OCI-LY1 (cell line): Measurements from ENCODE around the gene GTF2A2.

ENCODE experiments used
- H2AFZ ChIP-seq: fragments of 200-600 bp; sonication (generic), shearing (Covaris generic); 2 replicates; pipeline ENCODE4 v1.6.0; 2014; ENCODE audit warnings: antibody characterized with exemption, mild to moderate bottlenecking, low read length
- H3F3A ChIP-seq: fragments of 200-600 bp; sonication (generic), shearing (Covaris generic); 2 replicates; pipeline ENCODE4 v1.6.0; 2014; ENCODE audit warnings: mild to moderate bottlenecking, antibody characterized with exemption, low read length, moderate library complexity; ENCODE audit not compliant: insufficient read depth
- H3K27ac ChIP-seq: fragments of 200-600 bp; sonication (generic); 2 replicates; pipeline ENCODE4 v1.5.1; 2014; ENCODE audit warnings: low read length, mixed run types, mild to moderate bottlenecking, low read depth; ENCODE audit not compliant: poor library complexity, severe bottlenecking
- H3K27me3 ChIP-seq: fragments of 200-600 bp; sonication (generic); 2 replicates; pipeline ENCODE4 v1.6.0; 2014; ENCODE audit warnings: antibody characterized with exemption, mild to moderate bottlenecking, low read length, moderate library complexity; ENCODE audit not compliant: insufficient read depth
- H3K36me3 ChIP-seq: fragments of 200-600 bp; sonication (generic); 2 replicates; pipeline ENCODE4 v1.6.1; 2014; ENCODE audit warnings: mild to moderate bottlenecking, antibody characterized with exemption, low read length, moderate library complexity, mixed read lengths; ENCODE audit not compliant: insufficient read depth
- H3K4me1 ChIP-seq: fragments of 200-600 bp; sonication (generic); 2 replicates; pipeline ENCODE4 v1.5.1; 2014; ENCODE audit warnings: mild to moderate bottlenecking, low read length, moderate library complexity; ENCODE audit not compliant: insufficient read depth, severe bottlenecking
- H3K4me2 ChIP-seq: fragments of 200-600 bp; sonication (generic), shearing (Covaris generic); 2 replicates; pipeline ENCODE4 v1.6.1; 2014; ENCODE audit warnings: low read length
- H3K4me3 ChIP-seq: fragments of 200-600 bp; sonication (generic); 2 replicates; pipeline ENCODE4 v1.5.1; 2014; ENCODE audit warnings: low read length, low read depth, mild to moderate bottlenecking, mixed read lengths; ENCODE audit not compliant: poor library complexity, severe bottlenecking
- H3K79me2 ChIP-seq: fragments of 200-600 bp; shearing (Covaris generic); 2 replicates; pipeline ENCODE4 v1.6.1; 2016; ENCODE audit warnings: mixed run types, low read length, mixed read lengths; ENCODE audit not compliant: insufficient read depth
- H3K9ac ChIP-seq: fragments of 200-600 bp; sonication (generic), shearing (Covaris generic); 2 replicates; pipeline ENCODE4 v1.6.1; 2014; ENCODE audit warnings: mild to moderate bottlenecking, low read length, mixed read lengths
- H3K9me2 ChIP-seq: fragments of 200-600 bp; sonication (generic), shearing (Covaris generic); 2 replicates; pipeline ENCODE4 v1.6.1; 2014; ENCODE audit warnings: low read depth, mild to moderate bottlenecking, low read length, mixed read lengths
- H3K9me3 ChIP-seq: fragments of 200-600 bp; shearing (Covaris generic); 2 replicates; pipeline ENCODE4 v1.6.1; 2014; ENCODE audit warnings: low read length, mixed read lengths
- H4K20me1 ChIP-seq: fragments of 200-600 bp; sonication (generic), shearing (Covaris generic); 2 replicates; pipeline ENCODE4 v1.6.0; 2016; ENCODE audit warnings: mild to moderate bottlenecking, low read length; ENCODE audit not compliant: insufficient read depth
- CTCF ChIP-seq: fragments of 200-600 bp; sonication (generic), shearing (Covaris generic); IDR thresholded peaks from 2 replicates; pipeline ENCODE4 v1.5.1; 2017; ENCODE audit warnings: mild to moderate bottlenecking, antibody characterized with exemption, low read length, moderate library complexity, mixed read lengths
- EZH2 ChIP-seq: fragments of 200-600 bp; sonication (generic), shearing (Covaris generic); IDR thresholded peaks from 2 replicates; pipeline ENCODE4 v1.8.0; 2017; ENCODE audit warnings: borderline replicate concordance, mixed run types, mild to moderate bottlenecking, antibody characterized with exemption, low read length, moderate library complexity, mixed read lengths

The GTF2A2 gene

GRCh38 chr15:59688782-59689625, 31.7 kb upstream of the GTF2A2 start, which contains the start of gene BNIP2:
BNIP2 (minus strand) TSS chr15:59689320; CDS start chr15:59682457, 6,863 bp downstream.
- Histone ChIP-seq H3K4me1 (peaks cover 36% of the 10 kb centered on the region), H3F3A (peaks cover 6% of the 10 kb centered on the region; the same call in 1 of the 2 replicates), H3K4me3 (peak within 1 kb of the TSS; percentile 90), H3K9me2 (no peaks in the 10 kb centered on the region), H3K36me3 (peaks cover 28% of the 10 kb centered on the region), H3K9ac (peak within 1 kb of the TSS; percentile 89), H4K20me1 (no peaks in the 10 kb centered on the region), H3K27ac (peak within 1 kb of the TSS; percentile 82), H3K27me3 (no peaks in the 10 kb centered on the region), H2AFZ (0 out of 2 replicates have a peak within 1 kb of the TSS, but pooled peaks have one; percentile 59), H3K9me3 (no peaks in the 10 kb centered on the region), H3K79me2 (peaks cover 47% of the 10 kb centered on the region), H3K4me2 (peak within 1 kb of the TSS; percentile 90)
- TF ChIP-seq EZH2, result no peak
- no peak for TF ChIP-seq CTCF

GRCh38 chr15:59688423-59688781, 31.1 kb upstream of the GTF2A2 start:
- Histone ChIP-seq H3K4me3 (peak overlapping the region; percentile 90), H3K9me2 (no peaks in the 10 kb centered on the region), H3K4me2 (peak overlapping the region; percentile 90), H3K9ac (peak overlapping the region; percentile 89), H3K27me3 (no peaks in the 10 kb centered on the region), H3K9me3 (no peaks in the 10 kb centered on the region), H3K79me2 (peaks cover 53% of the 10 kb centered on the region), H3K36me3 (peaks cover 33% of the 10 kb centered on the region), H2AFZ (no peak overlapping the region), H3K4me1 (peaks cover 36% of the 10 kb centered on the region), H3F3A (peaks cover 6% of the 10 kb centered on the region; the same call in 1 of the 2 replicates), H4K20me1 (no peaks in the 10 kb centered on the region), H3K27ac (peak overlapping the region; percentile 82)
- no peak for TF ChIP-seq CTCF
- TF ChIP-seq EZH2, result no peak

GRCh38 chr15:59687836-59688235, 30.5 kb upstream of the GTF2A2 start:
- peaks cover 36% of the 10 kb centered on the region for H3K4me1 ChIP-seq
- no peaks in the 10 kb centered on the region for H4K20me1 ChIP-seq
- no peak for TF ChIP-seq EZH2
- no peak; the same call in 1 of the 2 replicates for TF ChIP-seq CTCF

More at GRCh38 chr15:59687836-59688235, 30.5 kb upstream of the GTF2A2 start:
- no peaks in the 10 kb centered on the region for H3K9me2 ChIP-seq
- H3K79me2 ChIP-seq, result peaks cover 58% of the 10 kb centered on the region
- no peaks in the 10 kb centered on the region for H3K9me3 ChIP-seq
- H3K27me3 ChIP-seq, result no peaks in the 10 kb centered on the region
- H3F3A ChIP-seq, result peaks cover 6% of the 10 kb centered on the region; the same call in 1 of the 2 replicates
- H3K9ac ChIP-seq, result peak overlapping the region; percentile 89
- H3K27ac ChIP-seq, result peak overlapping the region; percentile 82
- peak overlapping the region; percentile 90 for H3K4me3 ChIP-seq
- peaks cover 39% of the 10 kb centered on the region for H3K36me3 ChIP-seq
- no peak overlapping the region for H2AFZ ChIP-seq
- H3K4me2 ChIP-seq, result peak overlapping the region; percentile 90
